HG02610 (cell line): ENCODE measurements around the gene EPB41L2.
"Not testable (repeated sequence)": the region's sequence is repeated elsewhere in the genome, so short reads cannot be mapped to it uniquely, and the experiment has no call there.

ENCODE experiments used
- ATAC-seq: cut with Tn5 transposase; IDR thresholded peaks from one replicate; pipeline ENCODE4 v1.9.1; 2021; ENCODE audit warnings: mild to moderate bottlenecking, moderate library complexity; ENCODE audit not compliant: unreplicated experiment

Gene EPB41L2

GRCh38 chr6:130958468-130958867 lies 104.6 kb downstream of the EPB41L2 start:
- ATAC-seq: no peak

GRCh38 chr6:130955755-130956154 lies 107.3 kb downstream of the EPB41L2 start:
- no peak for ATAC-seq

GRCh38 chr6:130949553-130949952 lies 113.5 kb downstream of the EPB41L2 start:
- ATAC-seq: no peak

GRCh38 chr6:130947464-130947863 lies 115.6 kb downstream of the EPB41L2 start:
- no peak for ATAC-seq

- ATAC-seq: no peak
These were observed 117.0 kb downstream of the EPB41L2 start for GRCh38 chr6:130946076-130946475.

- ATAC-seq: peak; percentile 51
These were observed 117.6 kb downstream of the EPB41L2 start for GRCh38 chr6:130945401-130945919.

- no peak for ATAC-seq
These were observed 118.6 kb downstream of the EPB41L2 start for GRCh38 chr6:130944486-130944885.

- no peak for ATAC-seq
These were observed 119.3 kb downstream of the EPB41L2 start for GRCh38 chr6:130943738-130944137.

GRCh38 chr6:130942752-130943151 lies 120.3 kb downstream of the EPB41L2 start:
- ATAC-seq: not testable (repeated sequence)

GRCh38 chr6:130937942-130938604 lies 125.0 kb downstream of the EPB41L2 start:
- no peak for ATAC-seq

GRCh38 chr6:130936933-130937332 lies 126.1 kb downstream of the EPB41L2 start:
- no peak for ATAC-seq

- ATAC-seq: no peak
These were observed 127.1 kb downstream of the EPB41L2 start for GRCh38 chr6:130935978-130936377.

GRCh38 chr6:130934848-130935585 lies 128.0 kb downstream of the EPB41L2 start:
- no peak for ATAC-seq

- ATAC-seq: no peak
These were observed 129.3 kb downstream of the EPB41L2 start for GRCh38 chr6:130933712-130934200.

GRCh38 chr6:130932921-130933320 lies 130.1 kb downstream of the EPB41L2 start:
- no peak for ATAC-seq

GRCh38 chr6:130932438-130932837 lies 130.6 kb downstream of the EPB41L2 start:
- ATAC-seq: no peak

- ATAC-seq: no peak
These were observed 131.4 kb downstream of the EPB41L2 start for GRCh38 chr6:130931683-130932082.

GRCh38 chr6:130929036-130929678 lies 133.9 kb downstream of the EPB41L2 start:
- no peak for ATAC-seq

GRCh38 chr6:130928158-130928912 lies 134.7 kb downstream of the EPB41L2 start:
- no peak for ATAC-seq

GRCh38 chr6:130927305-130927704 lies 135.7 kb downstream of the EPB41L2 start:
- peak; percentile 44 for ATAC-seq

- ATAC-seq: no peak
These were observed 139.7 kb downstream of the EPB41L2 start for GRCh38 chr6:130923350-130923749.
